Lung (tissue), 12 donors: ENCODE measurements around the gene MYL9. TPM values are rescaled to one million over a fixed set of nuclear protein-coding genes. Genes with fewer than 3 reads are reported as not detected.

Experiments used
- ATAC-seq: fragments of 200-7000 bp; cut with Tn5 transposase; one replicate; pipeline ENCODE4 v1.9.1; 2020; ENCODE audit warnings: moderate number of reproducible peaks; ENCODE audit not compliant: insufficient read depth, low FRiP score
- DNase-seq, 3 donors: peaks; one replicate each; pipeline ENCODE4 v3.0.0-alpha.2; 2013 to 2017
- H3K27ac ChIP-seq, 2 donors: one replicate each; pipeline ENCODE4 v1.5.1; 2013; ENCODE audit warnings: mild to moderate bottlenecking in 2 of 2, moderate library complexity in 2 of 2, control low read depth in 1 of 2, inconsistent platforms in 1 of 2, low read depth in 1 of 2, low read length in 1 of 2
- H3K27me3 ChIP-seq, 3 donors: one replicate each; pipeline ENCODE4 v1.5.1; 2013; ENCODE audit warnings: low read length in 2 of 3; ENCODE audit not compliant: control insufficient read depth in 3 of 3, insufficient read depth in 3 of 3
- H3K36me3 ChIP-seq, 4 donors: one replicate each; pipeline ENCODE4 v1.5.1; 2013; ENCODE audit warnings: low read length in 4 of 4, mild to moderate bottlenecking in 1 of 4, moderate library complexity in 1 of 4; ENCODE audit not compliant: control insufficient read depth in 4 of 4, insufficient read depth in 4 of 4
- H3K4me1 ChIP-seq, 5 donors: one replicate each; pipeline ENCODE4 v1.5.1; 2013; ENCODE audit warnings: low read length in 5 of 5, mild to moderate bottlenecking in 2 of 5, moderate library complexity in 1 of 5; ENCODE audit not compliant: control insufficient read depth in 5 of 5, insufficient read depth in 5 of 5
- H3K4me3 ChIP-seq: one replicate; pipeline ENCODE4 v1.5.1; 2013; ENCODE audit warnings: mild to moderate bottlenecking, control low read depth, moderate library complexity
- H3K9ac ChIP-seq, 2 donors: one replicate each; pipeline ENCODE4 v1.5.1; 2013; ENCODE audit warnings: low read length in 2 of 2, control low read depth in 1 of 2; ENCODE audit not compliant: insufficient read depth in 1 of 2
- H3K9me3 ChIP-seq, 4 donors: one replicate each; pipeline ENCODE4 v1.5.1; 2013; ENCODE audit warnings: low read length in 3 of 4, mild to moderate bottlenecking in 1 of 4, moderate library complexity in 1 of 4; ENCODE audit not compliant: control insufficient read depth in 4 of 4, insufficient read depth in 3 of 4
- WGBS, 2 donors: extraction: QIAGEN DNeasy Blood & Tissue Kit; methylation state at CpG; one replicate each; pipeline ENCODE4 v1.1.7; 2013; 5-methylcytosine and 5-hydroxymethylcytosine counted together
- polyA plus RNA-seq, 2 donors: library from polyadenylated mRNA; stranded (reverse); fragments of 200-250 nt; gene quantifications; one replicate each; pipeline ENCODE4 v1.2.1, GENCODE V29; 2013
- total RNA-seq, 2 donors: library from RNA; depleted of rRNA in 1 of 2; stranded (reverse); fragments of >200 nt in 1 of 2; gene quantifications; one replicate each; pipeline ENCODE4 v1.2.1, GENCODE V29; 2014 to 2021
- TF ChIP-seq, protein P1 (sequence below): IDR thresholded peaks from 2 replicates; pipeline ENCODE4 v1.5.1; 2012; ENCODE audit warnings: mild to moderate bottlenecking; ENCODE audit errors: control extremely low read depth, extremely low read depth
- donor health status: control.
- donor health status: control.
- donor health status: Bipolar disorder and iron deficiency.
- donor health status: healthy.
- donor health status: DM: yes; HTN: yes; CAD: no.

MYL9 gene
- total and polyA plus RNA-seq, 4 donors = 40.8 to 243 (median 154) TPM

DNA sequence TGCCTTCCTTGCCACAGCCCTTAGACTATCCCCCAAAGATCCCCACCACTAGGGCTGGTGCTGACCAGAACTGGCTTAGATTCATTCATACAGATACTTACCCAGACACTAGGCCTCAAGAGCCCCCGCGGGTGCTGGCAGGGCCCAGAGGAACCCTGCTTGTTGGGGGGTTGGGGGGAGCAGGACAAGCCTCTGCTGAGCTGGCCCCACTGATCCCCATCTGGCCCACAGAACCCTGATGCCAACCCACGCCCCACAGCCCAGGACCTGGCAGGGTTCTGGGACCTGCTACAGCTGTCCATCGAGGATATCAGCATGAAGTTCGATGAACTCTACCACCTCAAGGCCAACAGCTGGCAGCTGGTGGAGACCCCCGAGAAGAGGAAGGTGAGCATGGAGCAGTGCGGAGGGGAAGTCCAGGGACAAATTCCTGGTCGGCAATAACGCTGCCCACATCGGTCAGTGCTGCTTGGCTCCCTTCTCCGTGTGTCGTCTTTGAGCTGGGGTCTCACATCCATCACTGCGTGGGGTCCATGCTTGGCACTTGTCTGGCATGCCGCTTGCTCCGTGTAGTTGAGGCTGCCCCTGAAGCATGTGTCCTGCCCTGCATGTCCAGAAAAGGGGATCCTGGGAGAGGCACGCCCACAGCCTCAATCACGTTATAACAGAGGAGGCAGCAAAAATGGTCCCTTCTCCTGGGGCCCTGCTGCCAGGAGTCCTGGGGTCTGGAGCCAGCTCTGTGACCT is 15.5 kb upstream of the MYL9 start:
- Histone ChIP-seq H3K27ac (no peak overlapping the region), H3K4me1 (peaks cover 0 to 3% (median 0%) of the 10 kb centered on the region in 5 donors), H3K36me3 (peaks cover 11 to 38% (median 29%) of the 10 kb centered on the region in 4 donors), H3K27me3 (no peaks in the 10 kb centered on the region), H3K4me3 (no peak overlapping the region), H3K9me3 (no peaks in the 10 kb centered on the region), H3K9ac (no peak overlapping the region)
- DNase-seq (no peak), ATAC-seq (no peak)
- TF ChIP-seq, protein P1, sequence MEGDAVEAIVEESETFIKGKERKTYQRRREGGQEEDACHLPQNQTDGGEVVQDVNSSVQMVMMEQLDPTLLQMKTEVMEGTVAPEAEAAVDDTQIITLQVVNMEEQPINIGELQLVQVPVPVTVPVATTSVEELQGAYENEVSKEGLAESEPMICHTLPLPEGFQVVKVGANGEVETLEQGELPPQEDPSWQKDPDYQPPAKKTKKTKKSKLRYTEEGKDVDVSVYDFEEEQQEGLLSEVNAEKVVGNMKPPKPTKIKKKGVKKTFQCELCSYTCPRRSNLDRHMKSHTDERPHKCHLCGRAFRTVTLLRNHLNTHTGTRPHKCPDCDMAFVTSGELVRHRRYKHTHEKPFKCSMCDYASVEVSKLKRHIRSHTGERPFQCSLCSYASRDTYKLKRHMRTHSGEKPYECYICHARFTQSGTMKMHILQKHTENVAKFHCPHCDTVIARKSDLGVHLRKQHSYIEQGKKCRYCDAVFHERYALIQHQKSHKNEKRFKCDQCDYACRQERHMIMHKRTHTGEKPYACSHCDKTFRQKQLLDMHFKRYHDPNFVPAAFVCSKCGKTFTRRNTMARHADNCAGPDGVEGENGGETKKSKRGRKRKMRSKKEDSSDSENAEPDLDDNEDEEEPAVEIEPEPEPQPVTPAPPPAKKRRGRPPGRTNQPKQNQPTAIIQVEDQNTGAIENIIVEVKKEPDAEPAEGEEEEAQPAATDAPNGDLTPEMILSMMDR = no peak
- 94 to 95% methylated on average over 17 of the region's 17 CpGs for WGBS, 2 donors

DNA sequence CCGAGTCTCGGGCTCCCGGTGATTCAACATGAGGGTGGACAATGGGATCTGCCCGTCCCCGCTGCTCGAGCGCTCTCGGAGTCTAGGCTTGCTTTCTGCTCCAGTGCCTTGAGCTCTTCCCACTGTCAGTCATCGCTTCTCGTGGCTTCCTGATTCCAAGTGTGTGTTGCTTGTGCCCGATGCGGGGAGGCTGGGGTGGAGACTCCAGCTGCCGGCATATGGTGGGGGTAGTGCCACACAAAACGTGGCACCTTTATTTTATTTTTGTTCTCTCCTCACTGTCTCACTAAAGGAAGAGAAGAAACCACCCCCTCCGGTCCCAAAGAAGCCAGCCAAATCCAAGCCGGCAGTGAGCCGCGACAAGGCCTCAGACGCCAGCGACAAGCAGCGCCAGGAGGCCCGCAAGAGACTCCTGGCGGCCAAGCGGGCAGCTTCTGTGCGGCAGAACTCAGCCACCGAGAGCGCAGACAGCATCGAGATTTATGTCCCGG is 14.8 kb upstream of the MYL9 start:
- TF ChIP-seq, protein P1 = no peak
- no peak overlapping the region for H3K27ac ChIP-seq
- no peaks in the 10 kb centered on the region for H3K27me3 ChIP-seq
- no peak for DNase-seq
- H3K4me3 ChIP-seq = no peak overlapping the region
- no peak for ATAC-seq
- peaks cover 0 to 3% (median 0%) of the 10 kb centered on the region in 5 donors for H3K4me1 ChIP-seq
- 94% methylated on average over 29 of the region's 29 CpGs for WGBS, 2 donors
- H3K9me3 ChIP-seq = no peaks in the 10 kb centered on the region
- no peak overlapping the region for H3K9ac ChIP-seq
- H3K36me3 ChIP-seq = peaks cover 11 to 38% (median 27%) of the 10 kb centered on the region in 4 donors

DNA sequence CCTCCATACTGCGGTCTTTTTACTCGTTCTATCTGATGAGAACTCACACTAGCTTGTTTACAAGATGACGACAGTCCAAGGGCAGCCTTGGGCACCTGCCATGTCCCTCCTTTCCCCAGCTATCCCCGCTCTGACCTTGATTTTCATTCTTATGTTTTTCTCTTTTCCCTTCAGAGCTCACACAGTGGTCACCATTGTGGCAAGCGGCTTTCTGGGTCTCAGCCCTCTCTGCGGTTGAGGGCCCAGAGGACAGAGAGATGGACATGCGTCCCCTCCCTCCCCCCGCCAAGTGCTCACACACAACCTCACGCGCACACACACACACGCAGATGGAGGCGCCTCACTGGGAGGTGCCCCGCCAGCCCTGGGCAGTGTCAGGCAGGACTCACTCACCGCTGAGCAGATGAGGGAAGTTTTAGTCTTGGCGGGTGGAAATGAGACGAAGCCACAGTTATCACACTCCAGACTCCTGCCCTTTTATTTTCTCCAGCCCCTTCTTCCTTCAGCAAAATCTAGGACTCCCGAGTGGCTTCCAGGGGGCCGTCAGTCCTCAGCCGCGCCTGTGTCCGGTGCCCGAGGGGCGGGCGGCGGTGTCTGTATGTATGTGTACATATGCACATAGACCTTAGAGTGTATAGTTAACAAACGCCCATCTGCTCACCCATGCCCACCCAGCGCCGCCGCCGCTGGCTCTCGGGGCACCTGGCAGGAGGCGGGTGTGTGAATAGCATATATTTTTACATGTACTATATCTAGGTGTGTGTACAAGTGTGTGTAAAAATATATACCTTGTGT is 13.8 kb upstream of the MYL9 start:
- TF ChIP-seq, protein P1 = no peak
- DNase-seq (no peak), ATAC-seq (no peak)
- WGBS, 2 donors = 89 to 94% methylated on average over 32 of the region's 32 CpGs
- Histone ChIP-seq H3K27ac (no peak overlapping the region), H3K4me3 (no peak overlapping the region), H3K9ac (no peak overlapping the region), H3K9me3 (no peaks in the 10 kb centered on the region), H3K4me1 (peaks cover 0 to 3% (median 0%) of the 10 kb centered on the region in 5 donors), H3K27me3 (no peaks in the 10 kb centered on the region), H3K36me3 (peaks cover 11 to 35% (median 27%) of the 10 kb centered on the region in 4 donors)
